GM19193 (cell line): ENCODE results near the gene CD300A.

Experiments
- POLR2A ChIP-seq: IDR thresholded peaks from 4 replicates; pipeline ENCODE4 v1.6.1; 2011; ENCODE audit not compliant: insufficient read depth, insufficient read length; ENCODE audit errors: extremely low read depth

Gene CD300A

GRCh38 chr17:74432766-74433391 is 33.6 kb upstream of the CD300A start:
- TF ChIP-seq POLR2A: no peak

- no peak for TF ChIP-seq POLR2A
These were observed 32.9 kb upstream of the CD300A start for GRCh38 chr17:74433421-74434121.

GRCh38 chr17:74435775-74436359 is 30.6 kb upstream of the CD300A start:
- TF ChIP-seq POLR2A: no peak

- TF ChIP-seq POLR2A: no peak
These were observed 28.7 kb upstream of the CD300A start for GRCh38 chr17:74437702-74438101.

- no peak for TF ChIP-seq POLR2A
These were observed 26.5 kb upstream of the CD300A start for GRCh38 chr17:74439691-74440567.

GRCh38 chr17:74441537-74441936 is 24.9 kb upstream of the CD300A start:
- TF ChIP-seq POLR2A: no peak

GRCh38 chr17:74442291-74442669 is 24.2 kb upstream of the CD300A start:
- TF ChIP-seq POLR2A: no peak

- TF ChIP-seq POLR2A: peak; percentile 77
These were observed 23.5 kb upstream of the CD300A start for GRCh38 chr17:74442670-74443515.

- TF ChIP-seq POLR2A: no peak
These were observed 22.7 kb upstream of the CD300A start for GRCh38 chr17:74443516-74444296.

- no peak for TF ChIP-seq POLR2A
These were observed 22.0 kb upstream of the CD300A start for GRCh38 chr17:74444406-74444805.

- TF ChIP-seq POLR2A: no peak
These were observed 21.3 kb upstream of the CD300A start for GRCh38 chr17:74445158-74445557.

GRCh38 chr17:74446551-74447500 is 19.6 kb upstream of the CD300A start:
- TF ChIP-seq POLR2A: no peak
